Measurements from ENCODE around the gene SERAC1.
A peak's percentile ranks its signal among the peaks of the same experiment; 100 is the strongest.

Gene SERAC1

GRCh38 chr6:158077676-158078075, 90.4 kb downstream of the SERAC1 start:
- DNase-seq (no peak), ATAC-seq (no peak)

DNA sequence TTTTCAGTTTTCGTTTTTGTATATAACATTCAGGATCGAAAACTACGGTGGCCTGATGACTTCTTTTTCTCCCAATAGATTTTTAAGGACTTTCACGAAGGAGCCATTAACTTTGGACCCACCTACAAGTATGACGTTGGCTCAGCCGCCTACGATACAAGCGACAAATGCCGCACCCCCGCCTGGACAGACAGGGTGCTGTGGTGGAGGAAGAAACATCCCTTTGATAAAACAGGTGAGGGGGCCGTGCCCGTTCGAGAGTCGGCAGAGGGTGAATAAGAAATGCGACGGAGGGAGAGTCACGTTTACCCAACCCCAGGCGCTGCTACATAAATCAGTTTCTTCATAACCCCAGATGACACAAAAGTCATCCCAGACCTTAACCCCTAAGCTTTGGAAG, 91.5 kb downstream of the SERAC1 start:
- ATAC-seq (no peak), DNase-seq (no peak)

DNA sequence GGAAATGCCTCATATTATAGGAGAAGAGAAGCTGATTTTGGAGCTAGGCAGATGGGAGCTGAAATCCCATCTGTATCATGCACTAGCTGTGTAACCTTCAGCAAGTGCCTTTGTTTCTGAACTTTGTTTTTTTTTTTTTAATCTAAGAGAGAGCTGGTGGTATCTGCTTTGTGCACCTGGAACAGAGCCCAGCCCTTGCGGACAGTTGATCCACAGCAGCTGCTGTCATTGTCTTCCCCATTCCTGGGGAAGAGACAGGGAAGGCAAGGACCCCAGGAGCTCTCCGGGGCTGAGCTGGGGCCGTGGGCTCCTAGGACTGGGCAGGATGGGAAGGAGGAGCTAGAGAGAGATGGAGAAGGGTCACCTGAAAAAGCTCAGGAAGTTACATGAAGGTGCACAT, 94.3 kb downstream of the SERAC1 start:
- ATAC-seq (no peak), DNase-seq (no peak)

DNA sequence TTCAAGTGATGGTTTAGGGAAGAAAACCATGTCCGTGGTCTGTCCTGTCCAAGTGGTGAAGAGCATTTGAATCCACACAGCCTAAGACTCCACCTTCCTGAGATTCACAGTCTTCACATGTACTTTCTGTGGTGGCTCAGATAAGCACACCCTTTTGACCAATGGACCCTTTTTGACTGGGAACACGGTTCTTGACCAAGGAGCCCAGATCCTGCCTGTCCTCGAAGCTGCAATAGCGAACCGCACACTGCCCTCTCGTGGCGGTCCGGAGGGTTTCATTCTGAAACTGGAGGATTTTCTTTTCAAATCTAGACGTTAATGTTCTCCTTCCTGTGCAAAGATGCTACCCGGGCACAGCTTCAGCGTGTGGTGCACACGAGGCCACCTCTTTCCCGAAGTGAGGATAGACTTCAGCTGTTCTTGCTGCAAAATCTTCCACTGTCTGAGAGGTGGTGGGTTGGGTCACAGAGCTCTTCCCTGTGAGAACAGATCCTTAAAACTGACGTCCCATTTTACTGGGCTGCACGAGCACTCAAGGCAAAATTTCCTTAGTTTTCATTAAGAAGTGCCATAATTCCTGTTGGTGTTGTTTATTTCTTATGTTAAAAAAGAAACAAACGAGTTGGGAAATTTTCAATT, 95.9 kb downstream of the SERAC1 start:
- ATAC-seq, result no peak

GRCh38 chr6:158071121-158072082, 96.7 kb downstream of the SERAC1 start:
- no peak for ATAC-seq

More for the DNA sequence above, 95.9 kb downstream of the SERAC1 start:
- DNase-seq, result peak; percentile 81

DNA sequence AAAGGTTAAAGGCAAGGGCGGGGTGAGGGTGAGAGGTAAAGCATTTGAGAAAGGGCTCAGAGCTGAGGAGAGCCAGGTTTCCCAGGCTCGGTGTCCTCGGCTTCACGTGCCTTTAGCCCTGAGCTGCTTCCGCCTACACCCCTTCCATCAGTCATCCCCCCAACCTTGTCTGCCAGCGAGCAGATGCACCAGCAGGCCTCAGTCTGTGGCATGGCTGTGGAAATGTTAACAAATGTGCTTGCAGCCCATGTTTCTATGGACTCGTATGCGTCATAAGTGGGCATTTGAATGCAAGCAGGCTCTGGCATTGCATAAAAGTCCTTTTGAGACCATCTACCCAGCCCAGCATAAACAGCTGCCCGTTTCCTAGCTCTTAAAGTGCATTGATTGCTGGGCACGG, 97.5 kb downstream of the SERAC1 start:
- DNase-seq, result no peak

More at GRCh38 chr6:158071121-158072082, 96.7 kb downstream of the SERAC1 start:
- no peak for DNase-seq

GRCh38 chr6:158069800-158070195, 98.3 kb downstream of the SERAC1 start:
- no peak for DNase-seq
- ATAC-seq, result no peak

More for the DNA sequence above, 97.5 kb downstream of the SERAC1 start:
- no peak for ATAC-seq

DNA sequence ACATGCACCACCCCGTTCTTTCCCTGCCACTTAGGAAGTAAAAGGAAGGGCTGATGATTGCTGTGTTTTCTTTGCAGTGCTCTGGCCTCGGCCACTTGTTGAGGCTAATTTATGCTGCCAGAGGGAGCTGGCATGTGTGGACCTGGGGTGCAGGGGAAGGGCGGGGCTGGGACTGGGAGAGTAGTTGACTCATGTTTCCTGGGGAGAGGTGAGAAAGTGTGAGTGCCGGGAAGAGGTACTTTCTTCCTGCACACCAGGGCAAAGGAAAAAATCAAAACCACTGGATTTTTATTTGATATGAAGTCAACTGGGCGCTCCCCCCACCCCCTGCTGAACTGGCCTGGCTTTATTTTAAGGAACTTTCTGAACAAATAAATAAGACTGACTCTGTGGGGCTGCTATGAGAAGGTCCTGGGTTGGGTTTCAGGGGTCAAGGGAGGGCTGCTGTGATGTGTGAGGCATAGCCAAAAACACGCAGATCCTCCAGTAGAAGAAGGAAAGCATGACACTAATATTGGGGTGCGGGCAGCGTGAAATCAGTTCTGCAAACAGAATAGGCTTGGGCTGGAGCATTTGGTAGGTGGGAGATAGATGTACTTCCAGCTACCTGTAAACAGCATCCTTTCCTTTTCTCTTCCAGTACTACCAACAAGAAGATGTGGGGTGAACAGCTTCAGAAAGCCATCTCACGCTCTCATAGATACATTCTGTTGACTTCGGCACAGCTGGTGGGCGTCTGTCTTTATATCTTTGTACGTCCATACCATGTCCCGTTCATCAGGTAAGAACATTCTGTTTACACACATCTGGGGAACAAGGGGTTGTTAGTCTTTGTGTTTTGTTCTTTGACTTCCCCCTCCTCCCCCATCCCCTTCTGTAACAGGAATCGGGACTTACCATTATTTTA, 98.9 kb downstream of the SERAC1 start:
- no peak for ATAC-seq
- DNase-seq, result no peak

DNA sequence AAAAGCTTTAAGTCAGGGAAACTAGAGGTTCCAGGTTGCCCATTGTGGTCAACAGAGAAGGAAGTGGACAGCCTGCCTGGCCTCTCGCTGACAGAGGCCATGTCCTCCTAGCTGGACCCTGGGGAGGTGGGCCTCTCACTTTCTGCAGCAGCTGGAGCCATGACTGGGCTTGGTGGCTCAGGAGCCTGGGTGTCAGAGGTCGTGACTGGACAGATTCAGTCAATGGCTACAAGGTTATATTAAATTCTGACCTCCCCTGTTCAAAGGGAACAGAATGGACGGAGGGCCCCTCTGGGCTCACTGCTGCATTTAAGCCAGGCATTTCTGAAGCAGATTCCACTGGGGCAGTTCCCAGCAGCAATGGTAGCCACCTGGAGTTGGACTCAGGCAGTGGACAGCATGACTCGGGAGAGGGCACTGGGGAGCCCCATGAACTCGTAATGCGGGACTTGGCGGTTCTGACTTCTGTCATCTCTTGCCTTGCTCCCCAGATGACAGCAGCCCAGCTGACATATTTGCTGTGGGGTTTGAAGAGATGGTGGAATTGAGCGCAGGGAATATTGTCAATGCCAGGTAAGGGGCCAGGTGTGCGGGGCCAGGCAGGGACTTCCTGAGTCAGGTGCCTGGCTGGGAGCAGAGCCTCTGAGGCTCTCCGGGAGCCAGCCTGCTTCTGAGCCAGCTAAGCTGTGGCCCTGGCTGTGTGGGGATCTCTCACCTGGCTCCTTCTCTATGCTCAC, 99.7 kb downstream of the SERAC1 start:
- ATAC-seq (no peak), DNase-seq (no peak)

DNA sequence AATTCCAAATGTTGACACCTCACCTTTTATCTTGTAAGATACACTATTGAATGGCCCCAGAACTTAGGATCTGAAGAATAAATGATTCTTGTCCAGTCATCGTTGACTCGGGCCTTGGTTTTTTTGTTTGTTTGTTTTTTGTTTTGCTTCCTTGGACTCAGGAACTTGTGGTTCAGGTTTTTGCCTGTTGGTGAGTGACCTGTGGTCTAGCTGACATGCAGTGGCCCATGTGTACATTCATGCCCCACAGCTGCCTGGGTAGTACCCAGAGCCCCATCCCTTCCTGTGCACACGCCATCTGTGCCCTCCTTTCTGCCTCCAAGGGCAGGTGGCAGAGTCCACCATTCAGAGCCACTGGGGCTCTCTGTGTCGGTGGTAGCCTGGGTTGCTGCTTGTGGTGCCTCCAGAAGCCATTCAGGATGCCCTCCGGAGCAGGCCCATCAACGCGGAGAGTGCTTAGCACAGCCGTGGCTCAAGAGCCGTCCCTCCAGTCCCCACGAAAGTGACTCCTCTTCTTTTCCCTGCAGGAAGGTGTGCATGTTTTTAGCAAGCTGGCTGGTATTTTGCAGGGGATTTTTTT, 100.5 kb downstream of the SERAC1 start:
- ATAC-seq, result no peak
- no peak for DNase-seq

DNA sequence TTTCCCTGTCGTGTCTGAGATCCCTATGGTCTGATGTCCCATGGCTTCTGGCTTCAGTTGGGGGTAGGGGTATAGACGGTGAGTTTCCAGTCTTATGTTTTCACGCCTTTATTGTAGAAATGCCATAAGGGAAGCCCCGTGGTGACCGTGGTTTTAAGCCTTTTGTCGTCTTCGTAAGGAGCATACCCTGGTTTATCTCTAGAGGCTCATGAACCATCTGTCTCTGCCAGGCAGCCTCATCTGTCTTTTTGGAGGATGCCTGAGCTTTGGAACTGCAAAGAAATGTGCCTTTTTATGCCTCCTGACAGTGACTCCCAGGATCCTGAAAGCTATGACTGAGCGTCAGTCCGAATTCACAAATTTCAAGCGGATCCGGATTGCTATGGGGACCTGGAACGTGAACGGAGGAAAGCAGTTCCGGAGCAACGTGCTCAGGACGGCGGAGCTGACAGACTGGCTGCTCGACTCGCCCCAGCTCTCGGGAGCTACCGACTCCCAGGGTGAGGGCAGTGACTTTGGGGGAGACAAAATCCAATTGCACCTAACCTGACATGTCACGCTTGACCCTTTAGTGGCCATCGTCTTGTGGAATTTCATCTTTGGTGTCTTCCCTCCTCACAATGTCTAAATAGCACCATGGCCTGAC, 101.8 kb downstream of the SERAC1 start:
- ATAC-seq (no peak), DNase-seq (no peak)

GRCh38 chr6:158064725-158065251, 103.3 kb downstream of the SERAC1 start:
- DNase-seq, result no peak
- ATAC-seq, result no peak

GRCh38 chr6:158063736-158064135, 104.3 kb downstream of the SERAC1 start:
- no peak for DNase-seq
- ATAC-seq, result no peak

GRCh38 chr6:158061709-158062461, 106.2 kb downstream of the SERAC1 start:
- ATAC-seq (no peak), DNase-seq (no peak)

GRCh38 chr6:158061361-158061708, 106.7 kb downstream of the SERAC1 start:
- no peak for DNase-seq
- no peak for ATAC-seq

- no peak for ATAC-seq
- no peak for DNase-seq
Observed at GRCh38 chr6:158060455-158061360, 107.4 kb downstream of the SERAC1 start.

Data from stimulated activated naive CD8-positive, alpha-beta T cell treated with anti-CD3 and anti-CD28 coated beads, Interleukin-15, Interleukin-2, amounts not matched to agents 100 U/mL and 50 U/mL, for 24 hours (primary cell).